ENCODE measurements around the gene PURA. TPM values are rescaled to one million over a fixed set of nuclear protein-coding genes. Genes with fewer than 3 reads are reported as not detected.

Gene PURA
- total RNA-seq, 1 donor from 2014 or later: 7.0 TPM

DNA sequence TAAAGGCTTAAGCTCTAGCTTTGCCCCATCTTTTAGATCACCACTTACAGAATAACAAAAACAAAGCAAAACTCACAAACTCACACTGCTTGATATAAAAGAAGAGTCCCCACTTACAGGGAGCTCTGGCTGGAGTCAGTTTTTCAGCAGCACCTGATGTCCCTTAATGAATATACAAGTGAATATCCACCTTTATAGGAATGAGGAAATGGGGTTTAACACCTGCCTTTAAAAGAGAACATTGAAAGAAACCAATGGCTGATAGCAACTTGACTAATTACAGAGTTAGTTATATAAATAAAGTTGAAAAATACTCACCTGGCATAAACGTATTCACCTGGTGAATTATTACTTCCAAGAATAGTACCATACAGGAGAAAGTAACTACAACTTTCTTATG, 20.7 kb upstream of the PURA start:
- Mint-ChIP-seq H3K36me3 (ENCODE audit: insufficient read depth) (no peaks in the 10 kb centered on the region), H3K4me3 (ENCODE audit: low read depth) (no peak overlapping the region), H3K9me3 (ENCODE audit: low read depth) (peaks cover 10% of the 10 kb centered on the region), H3K4me1 (ENCODE audit: low read depth) (no peaks in the 10 kb centered on the region), H3K27ac (no peak overlapping the region), H3K27me3 (peaks cover 53% of the 10 kb centered on the region)
- no peak for DNase-seq (ENCODE audit: low spot score, unreplicated experiment)
- no peak for TF ChIP-seq CTCF (IDR thresholded peaks at IDR 0.05; ENCODE audit: unreplicated experiment)

- Mint-ChIP-seq H3K27me3 (peaks cover 53% of the 10 kb centered on the region), H3K4me1 (ENCODE audit: low read depth) (no peaks in the 10 kb centered on the region), H3K27ac (no peak overlapping the region), H3K9me3 (ENCODE audit: low read depth) (peaks cover 10% of the 10 kb centered on the region), H3K36me3 (ENCODE audit: insufficient read depth) (no peaks in the 10 kb centered on the region), H3K4me3 (ENCODE audit: low read depth) (no peak overlapping the region)
- no peak for DNase-seq (ENCODE audit: low spot score, unreplicated experiment)
- TF ChIP-seq CTCF (IDR thresholded peaks at IDR 0.05; ENCODE audit: unreplicated experiment): no peak
These were observed 20.0 kb upstream of the PURA start for GRCh38 chr5:140093866-140094265.

DNA sequence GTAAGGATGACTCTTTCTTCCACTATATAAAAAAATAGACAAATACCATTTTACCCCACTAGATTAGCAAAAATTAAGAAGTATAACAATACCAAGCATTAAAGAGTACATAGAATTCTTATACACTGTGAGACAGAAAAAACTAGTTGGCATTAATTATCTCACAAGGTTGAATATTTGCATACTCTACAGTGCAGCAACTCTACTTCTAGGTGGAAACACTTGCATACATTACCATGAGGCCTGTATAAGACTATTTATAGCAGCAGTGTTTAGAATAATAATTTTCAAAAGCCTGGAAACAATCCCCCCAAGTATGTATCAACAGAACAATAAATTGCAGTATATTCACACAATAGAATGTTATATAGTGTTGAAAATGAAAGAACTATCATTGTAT, 19.0 kb upstream of the PURA start:
- TF ChIP-seq CTCF (IDR thresholded peaks at IDR 0.05; ENCODE audit: unreplicated experiment): no peak
- Mint-ChIP-seq H3K27ac (no peak overlapping the region), H3K4me3 (ENCODE audit: low read depth) (no peak overlapping the region), H3K4me1 (ENCODE audit: low read depth) (no peaks in the 10 kb centered on the region), H3K36me3 (ENCODE audit: insufficient read depth) (no peaks in the 10 kb centered on the region), H3K27me3 (peaks cover 49% of the 10 kb centered on the region), H3K9me3 (ENCODE audit: low read depth) (peaks cover 7% of the 10 kb centered on the region)
- no peak for DNase-seq (ENCODE audit: low spot score, unreplicated experiment)

- no peak overlapping the region for H3K27ac Mint-ChIP-seq
- DNase-seq (ENCODE audit: low spot score, unreplicated experiment): no peak
- H3K4me3 Mint-ChIP-seq (ENCODE audit: low read depth): no peak overlapping the region
- H3K27me3 Mint-ChIP-seq: peaks cover 65% of the 10 kb centered on the region
- H3K4me1 Mint-ChIP-seq (ENCODE audit: low read depth): no peaks in the 10 kb centered on the region
- TF ChIP-seq CTCF (IDR thresholded peaks at IDR 0.05; ENCODE audit: unreplicated experiment): no peak
- no peaks in the 10 kb centered on the region for H3K36me3 Mint-ChIP-seq (ENCODE audit: insufficient read depth)
- H3K9me3 Mint-ChIP-seq (ENCODE audit: low read depth): no peaks in the 10 kb centered on the region
These were observed 12.7 kb upstream of the PURA start for GRCh38 chr5:140101179-140101578.

GRCh38 chr5:140103154-140103553, 10.8 kb upstream of the PURA start:
- no peak for TF ChIP-seq CTCF (IDR thresholded peaks at IDR 0.05; ENCODE audit: unreplicated experiment)
- Mint-ChIP-seq H3K27ac (no peak overlapping the region), H3K4me1 (ENCODE audit: low read depth) (peaks cover 11% of the 10 kb centered on the region), H3K4me3 (ENCODE audit: low read depth) (no peak overlapping the region), H3K27me3 (peaks cover 60% of the 10 kb centered on the region), H3K9me3 (ENCODE audit: low read depth) (no peaks in the 10 kb centered on the region), H3K36me3 (ENCODE audit: insufficient read depth) (no peaks in the 10 kb centered on the region)
- no peak for DNase-seq (ENCODE audit: low spot score, unreplicated experiment)

Measured in progenitor cell of endocrine pancreas (in vitro differentiated cells).